GM12891 (cell line): Measurements from ENCODE around the gene SORBS1.

Source experiments
- DNase-seq: peaks from one replicate; pipeline ENCODE4 v3.0.0; 2011; ENCODE audit warnings: low spot score; ENCODE audit not compliant: insufficient read length
- FAIRE-seq: peaks from 2 replicates; lab custom pipeline; 2011; peaks lifted over from hg19 to GRCh38; lab: Jason Lieb, UNC
- PAX5 ChIP-seq: IDR thresholded peaks from 2 replicates; pipeline ENCODE4 v1.6.1; 2011; ENCODE audit warnings: low read length, moderate library complexity, mild to moderate bottlenecking; ENCODE audit not compliant: insufficient read depth, severe bottlenecking
- POLR2A ChIP-seq: IDR thresholded peaks from 2 replicates; pipeline ENCODE4 v1.6.1; 2011; ENCODE audit warnings: low read depth, low read length, control low read depth
- POLR2AphosphoS5 ChIP-seq: IDR thresholded peaks from 2 replicates; pipeline ENCODE4 v1.6.1; 2011; ENCODE audit warnings: low read depth, low read length, control low read depth
- POU2F2 ChIP-seq: IDR thresholded peaks from 2 replicates; pipeline ENCODE4 v1.6.1; 2011; ENCODE audit warnings: low read depth, mild to moderate bottlenecking, control low read depth, low read length, moderate library complexity
- SPI1 ChIP-seq: IDR thresholded peaks from 2 replicates; pipeline ENCODE4 v1.6.1; 2011; ENCODE audit warnings: low read depth, low read length, control low read depth
- TAF1 ChIP-seq: IDR thresholded peaks from 2 replicates; pipeline ENCODE4 v1.6.1; 2011; ENCODE audit warnings: low read depth, low read length, control low read depth

The SORBS1 gene

DNA sequence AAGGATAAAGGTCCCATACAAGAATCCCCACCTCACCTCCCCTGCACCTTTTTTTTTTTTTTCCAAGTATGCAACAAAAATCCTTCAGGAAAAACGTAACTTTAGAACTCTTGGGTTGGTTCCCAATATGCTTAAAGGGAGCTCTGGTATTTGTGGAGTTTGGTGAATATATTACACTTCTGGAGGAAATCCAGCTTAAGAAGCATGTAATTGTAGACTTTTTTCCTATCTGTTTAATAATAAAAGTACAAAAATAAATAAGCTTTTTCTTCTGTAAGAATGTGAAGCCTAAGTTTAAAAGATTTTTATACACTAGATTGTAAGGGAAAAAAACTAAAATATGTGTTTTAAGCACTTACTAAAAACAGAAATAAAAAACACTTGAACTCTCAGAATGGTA, 102.3 kb downstream of the SORBS1 start:
- no peak for TF ChIP-seq POU2F2
- DNase-seq: no peak
- no peak for FAIRE-seq

DNA sequence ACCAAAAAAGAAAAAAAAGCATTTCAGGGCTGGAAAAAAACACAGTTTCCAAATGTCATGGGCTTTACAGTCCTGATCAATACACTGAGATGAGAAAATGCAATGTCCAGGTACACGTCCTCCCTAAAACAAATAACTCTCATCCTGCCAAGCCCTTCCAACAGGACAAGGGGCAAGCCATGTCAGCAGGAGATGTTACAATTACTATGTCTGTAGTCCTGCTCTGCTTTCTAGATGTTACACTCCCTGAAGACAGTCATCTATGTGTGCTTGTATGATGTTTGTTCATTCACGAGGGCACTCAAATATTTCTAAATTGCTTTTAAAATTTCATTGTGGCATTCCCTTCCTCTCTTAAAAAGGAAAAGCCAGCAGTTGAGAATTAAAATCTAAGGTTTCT, 103.2 kb downstream of the SORBS1 start:
- DNase-seq: no peak
- no peak for FAIRE-seq
- no peak for TF ChIP-seq POLR2A
- no peak for TF ChIP-seq SPI1
- no peak for TF ChIP-seq TAF1
- no peak for TF ChIP-seq POU2F2
- TF ChIP-seq POLR2AphosphoS5: no peak
- no peak for TF ChIP-seq PAX5

DNA sequence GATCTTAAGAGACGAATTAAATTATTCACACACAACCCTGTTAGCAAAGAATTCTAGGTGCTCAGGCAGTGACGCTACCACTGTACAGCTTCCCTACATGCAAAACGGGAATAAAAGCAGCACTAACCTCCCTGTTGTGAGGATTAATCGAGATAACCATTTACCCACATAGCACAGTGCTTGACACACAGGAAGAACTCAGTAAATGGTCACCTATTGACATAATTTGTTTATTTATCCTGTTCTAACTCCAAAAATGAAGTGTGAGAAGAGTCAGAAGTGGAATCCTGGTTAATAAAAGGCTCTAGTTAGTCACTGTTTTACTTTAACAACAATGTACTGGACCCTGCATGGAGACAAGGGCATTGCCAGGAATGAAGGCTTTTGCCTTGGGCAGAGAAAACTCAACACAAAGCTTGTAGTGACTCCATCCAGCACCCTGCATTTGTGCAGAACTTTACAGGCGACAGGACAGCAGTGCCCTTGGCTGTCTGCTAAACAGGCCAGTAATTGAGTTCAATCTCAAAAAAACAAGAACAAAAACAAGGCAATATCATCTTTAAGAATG, 103.8 kb downstream of the SORBS1 start:
- no peak for FAIRE-seq
- DNase-seq: no peak
- TF ChIP-seq POLR2AphosphoS5 (no peak), PAX5 (no peak), TAF1 (no peak), POU2F2 (no peak), SPI1 (no peak), POLR2A (no peak)

DNA sequence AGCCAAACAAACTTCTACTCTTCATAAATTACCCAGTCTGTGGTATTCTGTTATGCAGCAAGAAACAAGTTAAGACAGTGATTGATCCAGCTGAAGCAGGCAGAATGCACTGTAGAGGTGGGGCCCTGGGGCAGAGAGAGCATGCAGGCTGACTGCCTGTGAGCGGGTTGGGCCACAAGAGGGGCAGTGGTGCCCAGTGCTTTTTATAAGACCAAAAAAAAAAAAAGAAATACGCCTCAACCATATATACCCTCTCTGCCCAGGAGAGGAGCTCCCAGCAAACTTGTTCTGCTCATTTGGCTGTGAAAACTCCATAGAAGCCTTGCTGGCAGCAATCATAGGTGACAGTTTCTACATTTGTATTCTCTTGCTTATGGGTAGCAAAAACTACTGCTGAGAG, 104.7 kb downstream of the SORBS1 start:
- DNase-seq: no peak
- no peak for TF ChIP-seq PAX5
- no peak for TF ChIP-seq POLR2AphosphoS5
- TF ChIP-seq SPI1: no peak
- no peak for TF ChIP-seq TAF1
- no peak for TF ChIP-seq POU2F2
- no peak for TF ChIP-seq POLR2A
- no peak for FAIRE-seq

DNA sequence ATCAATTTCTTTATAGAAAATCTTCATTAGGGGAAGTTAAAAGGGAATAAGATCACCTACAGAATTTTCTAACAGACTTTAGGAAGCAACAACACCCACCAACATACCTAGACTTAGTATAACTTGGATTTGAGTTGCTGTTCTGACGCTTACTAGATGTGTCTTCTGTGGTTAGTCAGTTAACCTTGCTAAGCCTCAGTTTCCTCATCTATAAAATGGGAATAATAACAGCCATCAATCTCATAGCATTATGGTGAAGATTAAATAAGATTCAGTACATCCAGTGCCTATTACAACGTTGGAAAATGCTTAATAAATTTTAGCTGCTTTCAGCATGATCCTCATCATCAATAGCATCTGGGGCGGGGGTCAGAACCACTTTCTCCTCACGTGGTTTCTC, 106.2 kb downstream of the SORBS1 start:
- FAIRE-seq (no peak), DNase-seq (no peak)
- TF ChIP-seq PAX5 (no peak), POLR2AphosphoS5 (no peak), POU2F2 (no peak), SPI1 (no peak), TAF1 (no peak), POLR2A (no peak)

DNA sequence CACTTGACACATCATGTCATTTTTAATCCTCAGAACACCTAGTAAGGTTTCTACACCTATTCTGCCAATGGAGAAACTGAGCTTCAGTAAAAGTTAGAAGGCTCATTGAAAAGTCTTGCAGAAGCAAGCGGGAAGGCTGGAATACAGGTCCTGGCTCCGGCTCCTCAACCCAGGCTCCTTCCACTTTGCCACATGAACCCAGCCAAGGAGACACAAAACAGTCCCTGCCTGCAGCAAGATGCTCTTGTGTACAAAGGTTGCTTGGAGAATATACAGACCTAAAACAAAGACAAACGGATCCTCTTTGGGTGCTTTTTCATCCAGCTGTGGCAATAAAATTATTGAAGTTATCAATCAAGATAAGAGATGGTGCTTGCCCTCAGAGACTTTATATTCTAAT, 106.8 kb downstream of the SORBS1 start:
- TF ChIP-seq SPI1 (no peak), POLR2AphosphoS5 (no peak), POLR2A (no peak), PAX5 (no peak)
- no peak for DNase-seq
- no peak for FAIRE-seq

DNA sequence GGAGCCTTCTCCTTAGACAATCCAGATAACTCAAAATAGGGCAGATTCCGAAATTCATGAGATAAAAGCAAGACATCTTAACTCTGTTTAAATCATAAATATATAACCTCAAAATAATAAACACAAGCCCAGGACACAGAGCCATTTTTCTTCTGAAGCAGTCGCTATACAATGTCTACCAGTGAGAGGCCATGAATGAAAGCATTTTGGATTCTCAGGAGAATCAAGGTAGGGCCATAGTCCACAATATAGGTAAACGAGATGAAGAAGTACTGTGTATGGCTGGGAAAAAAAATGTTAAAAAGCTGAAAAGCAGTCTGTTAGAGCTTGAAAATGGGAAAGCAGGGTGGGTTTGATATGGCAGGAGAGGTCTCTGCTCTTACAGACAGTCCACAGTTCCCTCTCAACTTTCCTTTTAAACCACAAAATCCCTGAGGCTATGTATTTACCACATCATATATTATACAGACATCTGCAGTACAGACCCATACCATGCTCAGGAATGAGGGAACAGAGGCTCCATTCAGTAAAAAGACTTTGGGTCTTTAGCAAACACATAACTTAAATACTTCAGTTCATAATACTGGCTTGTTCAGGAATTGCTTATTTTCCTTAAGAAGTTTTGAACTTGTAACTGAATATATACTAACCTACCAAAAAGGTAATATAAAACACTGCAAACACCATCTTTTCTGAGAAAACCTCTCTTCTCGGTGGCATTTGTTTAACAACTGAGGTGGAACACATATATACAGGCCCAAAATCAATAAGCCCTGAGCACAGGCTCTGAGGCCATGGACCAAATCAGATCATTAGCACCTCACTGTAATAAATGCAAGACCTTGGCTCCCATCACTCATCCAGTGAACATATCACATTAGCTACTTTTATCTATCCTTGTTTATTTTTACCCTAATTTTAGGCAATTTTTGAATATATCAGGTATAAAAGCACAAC, 109.3 kb downstream of the SORBS1 start:
- TF ChIP-seq POU2F2 (no peak), TAF1 (no peak), POLR2AphosphoS5 (no peak), SPI1 (no peak), PAX5 (no peak), POLR2A (no peak)
- DNase-seq (no peak), FAIRE-seq (no peak)

DNA sequence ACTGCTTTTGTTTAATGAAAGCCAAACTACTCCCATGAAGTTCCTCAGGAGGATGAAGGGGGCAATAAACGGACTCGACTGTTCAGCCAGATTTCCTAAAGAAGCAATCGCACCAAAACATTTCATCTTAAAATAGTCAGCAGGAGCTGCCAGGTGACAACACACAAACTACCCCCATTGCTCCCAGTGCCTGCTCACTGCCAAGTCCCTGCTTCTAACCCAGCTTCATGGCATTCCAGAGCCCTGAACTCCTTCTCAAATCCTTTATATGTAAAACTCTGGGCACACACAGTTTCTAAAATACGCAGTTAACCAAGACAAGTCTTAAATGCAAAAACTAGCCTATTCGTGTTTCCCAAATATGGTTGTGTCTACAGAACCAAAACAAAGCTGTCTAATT, 110.0 kb downstream of the SORBS1 start:
- DNase-seq: no peak
- no peak for FAIRE-seq
- no peak for TF ChIP-seq POU2F2
- no peak for TF ChIP-seq PAX5
- no peak for TF ChIP-seq SPI1
- TF ChIP-seq POLR2AphosphoS5: no peak
- no peak for TF ChIP-seq TAF1
- no peak for TF ChIP-seq POLR2A

DNA sequence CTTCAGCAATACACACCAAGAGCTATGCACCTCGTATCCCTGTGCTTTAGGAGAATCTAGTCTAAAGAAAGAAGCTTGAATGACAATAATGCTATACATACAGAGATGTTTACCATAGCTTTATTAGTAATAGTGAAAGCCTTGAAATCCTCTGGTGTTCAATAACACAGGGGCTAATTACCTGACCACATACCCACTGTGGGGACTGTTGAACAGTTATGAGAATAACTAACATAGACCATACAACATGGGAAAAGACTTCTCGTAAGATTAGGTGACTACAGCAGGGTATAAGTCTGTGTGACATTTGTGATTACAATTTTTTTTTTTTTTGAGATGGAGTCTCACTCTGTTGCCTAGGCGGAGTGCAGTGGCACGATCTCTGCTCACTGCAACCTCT, 111.0 kb downstream of the SORBS1 start:
- DNase-seq (no peak), FAIRE-seq (no peak)
- TF ChIP-seq POU2F2: no peak
- no peak for TF ChIP-seq POLR2A
- no peak for TF ChIP-seq TAF1
- TF ChIP-seq POLR2AphosphoS5: no peak
- TF ChIP-seq SPI1: no peak
- no peak for TF ChIP-seq PAX5
